ENCODE results near the gene SEC14L1.
"Not testable (repeated sequence)": the region's sequence is repeated elsewhere in the genome, so short reads cannot be mapped to it uniquely, and the experiment has no call there.

SEC14L1 gene

DNA sequence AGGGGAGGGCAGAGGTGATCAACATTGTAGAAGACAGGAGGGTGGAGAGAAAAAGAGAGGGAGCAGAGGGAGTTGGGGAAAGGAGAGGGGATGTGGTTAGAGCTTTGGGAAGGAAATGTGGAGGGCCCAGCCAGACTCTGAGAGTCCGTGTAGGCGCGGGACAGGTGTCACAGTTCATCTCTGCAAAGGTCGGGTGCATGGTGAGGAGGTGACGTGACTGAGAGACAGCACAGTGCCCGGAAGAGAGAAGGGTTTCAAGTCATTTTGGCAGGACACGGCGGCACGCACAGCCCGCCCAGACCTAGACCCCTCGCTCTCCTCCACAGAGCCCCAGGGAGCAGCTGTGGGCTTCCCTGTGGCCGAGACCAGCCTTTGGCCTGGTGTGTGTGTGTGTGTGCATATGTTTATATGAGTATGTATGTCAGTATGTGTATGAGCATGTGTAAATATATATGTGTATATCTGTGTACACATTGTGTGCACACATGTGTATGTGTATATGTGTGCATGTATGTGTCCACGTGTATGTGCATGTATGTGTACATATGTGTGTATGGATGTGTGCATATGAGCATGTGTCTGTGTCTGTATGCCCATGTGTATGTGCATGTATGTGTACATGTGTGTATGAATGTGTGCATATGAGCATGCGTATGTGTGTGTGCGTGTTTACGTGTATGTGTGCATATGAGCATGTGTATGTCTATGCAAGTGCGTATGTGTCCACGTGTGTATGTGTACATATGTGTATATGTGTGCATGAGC, 104.6 kb downstream of the SEC14L1 start:
- no peak for DNase-seq

DNA sequence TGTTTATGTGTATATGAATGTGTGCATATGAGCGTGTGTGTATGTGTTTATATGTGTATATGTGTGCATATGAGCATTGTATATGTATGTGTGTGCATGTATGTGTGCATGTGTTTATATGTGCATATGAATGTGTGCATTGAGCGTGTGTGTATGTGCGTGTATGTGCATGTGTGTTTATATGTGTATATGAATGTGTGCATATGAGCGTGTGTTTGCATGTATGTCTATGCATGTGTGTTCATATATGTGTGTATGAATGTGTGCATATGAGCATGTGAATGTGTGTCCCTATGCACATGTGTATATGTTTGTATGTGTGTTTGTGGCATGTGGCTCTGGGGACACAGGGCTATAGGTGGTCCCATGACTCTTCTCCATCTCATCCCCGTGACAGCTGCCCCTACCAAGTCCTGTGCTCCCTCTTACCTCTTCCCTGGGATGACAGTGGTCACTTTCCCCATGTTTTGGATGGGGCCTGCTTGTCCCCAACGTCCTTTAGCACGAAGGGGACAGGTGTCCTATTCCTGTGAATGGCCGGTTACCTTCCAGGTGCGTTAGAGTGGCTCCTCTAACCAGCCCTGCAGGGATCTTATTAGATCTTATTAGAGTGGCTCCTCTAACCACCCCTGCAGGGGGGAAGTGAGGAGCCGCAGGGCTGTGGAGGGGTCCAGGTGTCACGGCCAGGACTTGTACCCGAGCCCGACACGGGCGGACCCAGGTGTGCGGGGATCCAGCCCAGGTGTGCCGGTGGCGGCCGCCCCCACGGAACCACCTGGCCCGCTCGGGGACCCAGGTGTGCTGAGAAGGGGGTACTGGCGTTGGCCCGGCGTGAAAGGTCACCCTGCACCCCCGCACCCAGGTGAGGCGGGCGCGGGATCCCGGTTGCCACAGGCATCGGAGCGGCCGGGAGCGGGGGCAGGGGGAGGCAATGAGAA, 105.6 kb downstream of the SEC14L1 start:
- DNase-seq = no peak

DNA sequence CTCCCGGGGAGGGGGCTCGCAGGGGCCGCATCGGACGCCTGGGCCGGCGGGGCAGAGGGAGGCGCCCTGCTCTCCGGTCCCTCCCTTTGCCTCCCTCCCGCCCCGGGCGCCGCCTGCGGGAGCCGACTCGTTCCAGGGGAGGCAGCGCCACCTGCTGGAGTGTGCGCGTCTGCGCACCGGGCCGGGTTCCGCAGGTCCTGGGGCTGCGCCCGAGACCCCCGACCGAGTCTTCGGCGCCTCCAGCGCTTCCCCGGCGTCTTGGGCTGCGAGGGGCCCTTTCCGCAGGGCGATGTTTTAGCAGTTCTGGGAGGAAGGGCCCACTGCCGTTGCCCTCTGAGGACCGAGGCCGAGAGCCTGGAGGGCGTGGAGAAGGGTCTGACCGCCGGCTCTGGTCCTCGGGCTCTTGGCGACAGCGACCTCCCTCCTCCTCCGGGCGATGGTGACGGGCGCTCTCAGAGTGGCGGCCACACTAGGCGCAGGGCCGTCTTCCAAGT, 106.3 kb downstream of the SEC14L1 start:
- peak; percentile 70 for DNase-seq

DNA sequence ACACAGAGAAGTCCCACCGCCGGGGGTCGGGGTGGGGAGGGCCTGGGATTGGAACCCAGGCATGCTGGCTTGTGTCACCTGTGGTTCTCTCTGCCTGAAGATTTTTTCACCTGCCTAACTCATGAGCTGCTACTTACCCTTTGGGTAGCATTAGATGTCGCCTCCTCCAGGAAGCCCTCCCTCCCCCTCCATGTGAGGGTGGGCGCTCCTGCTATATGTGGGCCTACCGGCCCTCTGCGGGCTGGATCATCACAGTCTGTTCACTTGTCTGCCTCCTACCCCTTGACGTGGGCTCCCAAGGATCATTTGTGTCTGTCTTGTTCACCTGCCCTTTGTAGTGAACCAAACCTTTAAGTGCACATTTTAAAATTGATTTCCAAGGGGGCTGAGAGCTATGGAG, 106.8 kb downstream of the SEC14L1 start:
- DNase-seq = no peak

DNA sequence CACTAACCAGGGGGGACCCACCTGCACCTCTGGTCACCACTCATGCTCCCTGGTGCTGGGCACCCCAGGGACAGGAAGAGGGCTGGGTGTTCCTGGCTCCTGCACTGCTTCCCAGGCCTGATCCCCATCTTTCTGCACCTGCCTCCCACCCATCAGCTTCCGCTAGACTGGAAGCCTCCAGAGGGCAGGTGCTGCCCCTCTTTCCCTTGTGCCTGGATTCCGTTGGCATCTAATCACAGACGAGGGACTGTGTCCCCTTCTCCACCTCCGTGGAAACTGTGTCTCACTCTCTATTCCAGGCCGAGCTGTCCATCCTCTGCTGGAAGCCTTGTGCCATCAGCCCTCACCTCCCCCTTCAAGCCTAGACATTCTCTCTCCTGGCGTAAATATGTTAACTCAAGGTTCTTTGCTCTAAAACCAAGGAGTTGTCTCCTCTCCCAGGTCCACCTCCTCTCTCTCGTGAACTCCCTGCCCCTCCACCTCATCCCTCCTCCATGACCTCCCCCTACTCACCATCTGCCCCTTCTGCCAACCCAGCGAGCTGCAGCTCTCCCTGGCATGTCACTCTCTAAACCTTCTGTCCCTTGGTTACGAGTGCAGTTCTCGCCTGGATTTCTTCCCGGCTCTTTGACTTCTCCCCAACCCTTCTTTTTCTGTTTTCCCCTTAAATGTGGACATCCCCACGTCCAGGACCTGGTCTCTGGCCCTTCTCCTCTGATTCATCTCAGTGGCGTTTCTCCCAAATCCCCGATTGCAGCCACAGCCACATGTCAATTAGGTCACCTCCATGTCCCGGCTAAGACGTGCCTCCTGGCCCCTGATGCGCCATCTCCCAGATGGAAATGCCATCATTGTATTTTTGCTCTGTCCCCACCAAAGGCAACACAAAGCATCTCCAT, 107.7 kb downstream of the SEC14L1 start:
- DNase-seq = no peak

DNA sequence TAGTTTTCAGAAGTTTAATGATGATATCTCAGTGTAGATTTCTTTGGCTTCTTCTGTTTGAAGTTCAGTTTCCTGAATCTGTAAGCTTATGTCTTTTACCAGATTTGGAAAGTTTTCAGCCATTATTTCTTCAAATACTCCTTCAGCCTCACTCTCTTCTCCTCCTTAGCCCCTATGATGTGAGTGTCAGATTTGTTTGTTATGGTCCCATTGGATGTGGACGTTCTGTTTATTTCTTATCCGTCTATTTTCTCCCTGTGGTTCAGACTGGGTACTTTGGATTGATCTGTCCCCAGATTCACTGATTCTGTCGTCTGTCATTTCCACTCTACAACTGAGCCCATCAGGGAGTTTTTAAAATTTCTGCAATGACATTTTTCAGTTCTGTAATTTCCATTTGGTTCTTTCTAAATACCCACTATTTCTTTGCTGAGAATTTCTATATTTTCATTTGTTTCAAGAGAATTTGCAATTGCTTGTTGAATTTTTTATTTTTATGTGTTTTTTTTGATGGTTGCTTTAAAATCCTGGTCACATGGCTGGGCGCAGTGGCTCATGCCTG, 110.9 kb downstream of the SEC14L1 start:
- DNase-seq = no peak

DNA sequence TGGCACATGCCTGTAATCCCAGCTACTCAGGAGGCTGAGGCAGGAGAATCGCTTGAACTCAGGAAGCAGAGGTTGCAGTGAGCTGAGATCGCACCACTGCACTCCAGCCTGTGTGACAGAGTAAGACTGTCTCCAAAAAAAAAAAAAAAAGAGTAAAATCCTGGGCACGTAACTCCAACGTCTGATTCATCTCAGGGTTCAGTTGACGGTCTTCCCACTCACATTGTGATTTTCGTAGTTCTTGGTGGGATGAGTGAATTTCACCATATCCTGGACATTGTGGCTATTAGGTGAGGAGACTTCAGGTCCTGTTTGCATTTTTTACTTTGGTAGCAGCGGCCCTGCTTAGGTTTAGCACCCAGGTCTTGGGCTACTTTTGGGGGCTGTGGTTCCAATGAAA, 111.5 kb downstream of the SEC14L1 start:
- DNase-seq = not testable (repeated sequence)

DNA sequence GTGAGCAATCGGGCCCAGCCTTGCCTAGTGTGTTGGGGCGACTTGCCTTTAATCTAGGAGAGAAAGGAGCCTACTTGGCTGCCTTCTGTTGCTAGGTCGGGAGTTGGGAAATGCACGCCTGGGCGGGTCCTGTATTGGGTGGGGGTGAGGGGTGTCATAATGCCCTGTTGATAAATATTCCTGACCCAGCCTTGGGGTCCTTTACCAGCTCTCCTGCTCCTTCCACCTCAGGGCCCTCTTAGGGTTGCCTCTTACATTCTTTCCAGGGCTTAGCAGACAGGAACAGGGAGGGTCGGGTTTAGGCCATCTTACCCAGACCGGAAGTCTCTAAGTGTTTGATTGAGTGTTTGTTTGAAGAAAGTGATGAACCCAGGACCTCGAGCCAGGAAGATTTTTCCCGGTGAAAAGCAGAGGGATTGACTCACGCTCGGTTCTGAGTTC, 112.9 kb downstream of the SEC14L1 start:
- DNase-seq = no peak

DNA sequence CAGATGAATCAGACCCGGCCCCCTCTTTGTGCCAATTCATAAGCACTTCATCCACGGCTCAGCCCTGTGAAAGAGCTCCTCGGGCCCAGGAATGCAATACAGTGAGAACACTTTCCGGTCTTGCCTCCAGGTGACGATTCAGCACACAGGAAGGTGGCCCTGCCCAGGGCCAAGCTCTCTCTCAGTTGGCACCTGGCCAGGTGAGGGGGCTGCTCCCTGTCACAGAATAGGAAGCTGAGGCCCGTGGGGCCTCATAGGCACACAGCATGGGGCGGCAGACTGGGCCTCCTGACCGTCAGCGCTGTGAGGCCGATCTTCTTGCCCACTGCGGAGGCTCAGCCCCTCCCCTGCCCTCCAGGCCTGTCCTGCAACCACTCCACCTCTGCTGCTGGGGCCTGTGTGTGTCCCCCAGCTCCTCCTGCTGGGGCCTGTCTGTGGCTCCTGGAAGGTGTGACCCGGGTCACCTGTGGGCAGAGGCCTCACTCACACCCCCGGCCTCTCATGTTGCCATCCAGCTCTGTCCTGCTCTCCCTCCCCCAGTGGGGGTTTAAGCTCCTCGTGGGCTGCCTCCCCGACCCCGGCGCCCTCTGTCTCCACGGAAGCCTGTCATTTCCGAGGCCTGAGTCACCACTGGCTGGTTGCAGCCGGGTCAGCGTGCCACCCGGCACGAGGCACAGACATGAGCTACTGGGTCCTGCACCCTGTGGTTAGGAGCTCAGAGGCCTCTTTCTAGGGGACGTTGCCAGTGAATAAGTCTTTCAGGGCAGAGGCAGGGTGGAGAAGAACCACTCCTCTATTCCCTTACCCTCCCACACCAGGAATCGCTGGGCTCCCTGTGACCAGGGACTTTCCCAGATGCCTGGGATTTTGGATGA, 114.4 kb downstream of the SEC14L1 start:
- peak; percentile 57 for DNase-seq

DNA sequence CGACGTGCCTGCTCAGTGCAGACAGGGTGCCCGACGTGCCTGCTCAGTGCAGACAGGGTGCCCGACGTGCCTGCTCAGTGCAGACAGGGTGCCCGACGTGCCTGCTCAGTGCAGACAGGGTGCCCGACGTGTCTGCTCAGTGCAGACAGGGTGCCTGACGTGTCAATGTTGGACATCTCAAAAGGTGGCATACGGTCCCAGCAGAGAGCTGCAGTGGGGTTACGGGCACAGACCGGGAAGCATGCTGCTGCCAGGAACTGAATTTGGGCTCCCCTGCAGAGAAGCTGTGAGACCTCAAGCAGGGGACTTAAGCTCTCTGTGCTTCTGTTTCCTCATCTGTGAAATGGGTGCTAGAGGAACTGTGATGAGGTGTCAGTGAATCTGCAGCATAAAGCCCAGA, 115.2 kb downstream of the SEC14L1 start:
- DNase-seq = not testable (repeated sequence)

DNA sequence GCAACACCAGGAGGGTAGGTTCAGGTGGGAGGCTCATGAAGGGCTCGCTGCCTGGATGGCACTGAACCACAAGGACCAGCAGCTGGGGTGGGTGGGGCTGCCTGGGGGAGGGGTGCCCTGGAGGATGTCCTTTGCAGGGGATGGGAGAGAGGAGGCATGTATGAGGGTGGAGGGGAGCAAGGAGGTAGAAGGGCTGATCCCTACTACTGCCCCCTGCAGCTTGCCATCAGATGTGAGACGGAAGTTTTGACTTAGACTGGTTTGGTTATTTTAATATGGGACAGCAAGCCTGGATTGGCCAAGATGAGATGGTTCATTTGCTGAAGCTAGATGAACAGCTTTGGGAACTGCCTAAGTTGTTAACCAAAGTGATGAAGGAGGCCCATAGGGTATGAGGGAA, 115.9 kb downstream of the SEC14L1 start:
- DNase-seq = no peak

DNA sequence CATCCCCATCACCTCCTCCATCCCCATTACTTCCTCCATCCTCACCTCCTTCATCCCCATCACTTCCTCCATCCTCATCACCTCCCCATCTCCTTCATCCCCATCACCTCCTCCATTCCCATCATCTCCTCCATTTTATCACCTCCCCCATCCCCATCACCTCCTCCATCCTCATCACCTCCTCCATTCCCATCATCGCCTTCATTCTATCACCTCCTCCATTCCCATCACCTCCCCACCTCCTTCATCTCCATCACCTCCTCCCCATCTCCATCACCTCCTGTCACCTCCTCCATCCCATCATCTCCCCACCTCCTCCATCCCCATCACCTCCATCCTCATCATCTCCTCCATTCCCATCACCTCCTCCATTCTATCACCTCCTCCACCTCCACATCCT, 116.4 kb downstream of the SEC14L1 start:
- DNase-seq = no peak

DNA sequence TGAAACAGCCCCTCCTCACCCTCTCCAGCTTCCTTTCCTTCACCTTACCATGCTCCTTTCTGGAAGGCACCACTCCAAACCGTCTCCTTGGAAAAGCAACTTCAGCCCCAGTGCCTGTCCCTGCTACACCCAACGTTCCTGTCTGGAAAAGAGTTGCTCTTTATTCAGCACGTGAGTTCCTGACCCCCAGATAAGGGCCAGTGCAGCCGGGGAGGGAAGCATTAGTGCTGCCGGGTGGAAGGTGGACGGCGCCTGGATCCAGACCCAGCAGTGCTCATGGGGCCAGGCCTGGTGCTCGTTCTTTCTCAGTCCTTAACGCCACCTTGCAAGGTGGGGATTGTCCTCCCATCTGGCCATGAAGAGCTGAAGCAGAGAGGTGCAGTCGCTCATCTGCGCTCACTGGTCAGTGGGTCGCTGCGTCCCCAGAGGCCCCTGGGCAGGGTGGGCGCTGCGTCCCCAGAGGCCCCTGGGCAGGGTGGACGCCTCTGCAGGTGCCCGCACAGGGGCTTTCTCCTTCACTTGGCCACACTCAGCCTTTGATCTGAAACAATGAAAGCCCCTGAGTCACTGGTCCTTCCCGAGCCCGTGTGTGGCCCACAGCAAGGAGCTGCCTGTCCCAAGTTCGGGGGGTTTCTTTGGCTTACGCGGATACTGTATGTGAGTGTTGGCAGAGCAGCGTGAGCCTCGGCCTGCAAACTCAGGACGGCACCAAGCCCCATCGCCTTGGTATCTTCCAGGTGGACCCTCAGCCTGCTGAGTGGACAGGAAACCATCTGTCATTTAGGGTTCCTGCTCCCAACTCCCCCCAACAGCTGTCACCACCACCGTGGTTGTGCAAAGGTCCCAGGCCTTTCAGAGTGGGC, 117.1 kb downstream of the SEC14L1 start:
- no peak for DNase-seq

DNA sequence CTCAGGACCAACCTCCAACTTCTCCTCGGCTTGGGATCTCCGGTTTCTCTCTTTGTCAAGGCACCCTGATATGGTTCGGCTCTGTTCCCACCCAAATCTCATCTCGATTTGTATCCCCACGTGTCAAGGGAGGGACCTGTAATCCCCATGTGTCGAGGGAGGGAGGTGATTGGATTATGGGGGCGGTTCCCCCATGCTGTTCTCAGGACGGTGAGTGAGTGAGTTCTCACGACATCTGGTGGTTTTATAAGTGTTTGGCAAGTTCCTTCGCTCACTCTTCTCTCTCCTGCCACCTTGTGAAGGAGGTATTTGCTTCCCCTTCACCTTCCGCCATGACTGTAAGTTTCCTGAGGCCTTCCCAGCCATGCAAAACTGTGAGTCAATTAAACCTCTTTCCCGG, 117.9 kb downstream of the SEC14L1 start:
- DNase-seq = no peak

DNA sequence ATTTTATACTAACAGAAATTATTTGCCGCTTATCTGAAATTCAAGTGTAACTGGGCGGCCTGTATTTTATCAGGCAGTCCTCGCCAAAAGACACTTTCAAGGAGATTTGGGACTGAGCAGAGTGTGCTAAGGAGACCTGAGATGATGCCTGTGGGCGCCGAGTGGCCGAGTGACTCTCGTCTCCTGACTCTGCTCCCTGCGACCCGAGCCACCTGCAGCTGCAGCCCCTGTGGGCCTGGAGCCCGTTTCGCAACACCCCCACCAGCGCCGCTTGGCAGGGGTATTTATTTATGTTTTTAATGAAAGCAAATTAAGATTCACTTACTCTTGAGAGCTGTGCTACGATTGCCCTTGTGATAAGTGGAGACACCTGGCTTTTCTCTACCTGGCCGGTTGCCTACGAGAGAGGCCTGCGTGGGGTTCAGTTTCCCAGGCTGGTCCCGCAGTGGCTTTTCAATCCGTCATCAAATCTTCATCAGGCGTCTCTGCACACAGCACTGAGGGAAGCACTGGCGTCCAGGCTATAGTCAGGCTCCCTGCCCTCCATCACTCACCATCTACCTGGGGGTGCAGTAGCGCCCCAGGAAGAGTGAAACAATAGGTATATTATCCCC, 124.0 kb downstream of the SEC14L1 start:
- DNase-seq = no peak

DNA sequence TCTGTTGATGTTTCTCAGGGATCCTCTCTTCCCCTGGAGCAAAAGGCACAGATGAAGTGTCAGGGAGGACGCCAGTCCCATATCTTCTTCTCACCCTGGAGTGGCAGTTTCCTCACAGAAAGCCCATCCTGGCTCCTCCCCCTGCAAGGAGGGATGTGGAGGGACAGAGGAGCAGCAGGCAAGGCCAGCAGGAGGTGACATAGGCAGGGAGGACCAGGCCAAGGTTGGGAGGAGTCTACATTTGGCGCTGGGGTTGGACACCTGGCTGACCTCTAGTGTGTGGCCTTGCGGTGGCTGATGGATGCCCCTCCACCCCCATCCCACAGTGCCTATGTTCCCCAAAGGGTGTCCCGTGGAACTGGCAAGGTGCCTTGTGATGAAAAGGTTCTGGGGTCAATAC, 125.4 kb downstream of the SEC14L1 start:
- no peak for DNase-seq

Data from 8988T (cell line).